Central memory CD8-positive, alpha-beta T cell (primary cell): Measurements from ENCODE around the gene TMEM131.
"Not testable (repeated sequence)": the region's sequence is repeated elsewhere in the genome, so short reads cannot be mapped to it uniquely, and the experiment has no call there.

Experiments used
- ATAC-seq: fragments of 150-1000 bp; cut with Tn5 transposase; replicated peaks from 2 replicates; pipeline ENCODE4 v1.10.0; 2022; ENCODE audit warnings: mild to moderate bottlenecking, moderate FRiP score, moderate number of reproducible peaks; ENCODE audit not compliant: poor library complexity, severe bottlenecking; ENCODE audit errors: extremely low read depth
- DNase-seq, 2 donors: peaks; one replicate each; pipeline ENCODE4 v3.0.0; 2021; ENCODE audit warnings: low spot score in 2 of 2
- H3K27ac Mint-ChIP-seq: one replicate; pipeline ENCODE4 v1.8.0; 2022; ENCODE audit warnings: low read depth, mild to moderate bottlenecking, moderate library complexity, mixed read lengths
- H3K27me3 Mint-ChIP-seq: one replicate; pipeline ENCODE4 v1.8.0; 2022; ENCODE audit warnings: mixed read lengths
- H3K36me3 Mint-ChIP-seq: one replicate; pipeline ENCODE4 v1.8.0; 2022; ENCODE audit warnings: mild to moderate bottlenecking, moderate library complexity, mixed read lengths; ENCODE audit not compliant: insufficient read depth
- H3K4me1 Mint-ChIP-seq: one replicate; pipeline ENCODE4 v1.8.0; 2022; ENCODE audit warnings: mixed read lengths
- H3K4me3 Mint-ChIP-seq: one replicate; pipeline ENCODE4 v1.8.0; 2022; ENCODE audit warnings: mild to moderate bottlenecking, moderate library complexity, mixed read lengths
- H3K9me3 Mint-ChIP-seq: one replicate; pipeline ENCODE4 v1.8.0; 2022; ENCODE audit warnings: mixed read lengths

Gene TMEM131

GRCh38 chr2:97931118-97931857 is 64.5 kb downstream of the TMEM131 start:
- H3K4me3 Mint-ChIP-seq = no peak overlapping the region
- H3K27ac Mint-ChIP-seq = peak overlapping the region; percentile 49

GRCh38 chr2:97928591-97928990 is 67.2 kb downstream of the TMEM131 start:
- no peak for ATAC-seq
- Mint-ChIP-seq H3K27me3 (no peaks in the 10 kb centered on the region), H3K4me3 (no peak overlapping the region), H3K27ac (no peak overlapping the region), H3K9me3 (no peaks in the 10 kb centered on the region), H3K36me3 (peaks cover 2% of the 10 kb centered on the region), H3K4me1 (peaks cover 51% of the 10 kb centered on the region)
- DNase-seq = no peak

More at GRCh38 chr2:97931118-97931857, 64.5 kb downstream of the TMEM131 start:
- Mint-ChIP-seq H3K36me3 (no peaks in the 10 kb centered on the region), H3K27me3 (no peaks in the 10 kb centered on the region), H3K4me1 (peaks cover 76% of the 10 kb centered on the region), H3K9me3 (no peaks in the 10 kb centered on the region)
- DNase-seq = no peak
- no peak for ATAC-seq

- Mint-ChIP-seq H3K4me1 (peaks cover 45% of the 10 kb centered on the region), H3K27ac (no peak overlapping the region), H3K4me3 (no peak overlapping the region), H3K27me3 (no peaks in the 10 kb centered on the region), H3K36me3 (peaks cover 9% of the 10 kb centered on the region), H3K9me3 (no peaks in the 10 kb centered on the region)
- DNase-seq = no peak
- ATAC-seq = no peak
Observed at GRCh38 chr2:97926946-97927345, 68.8 kb downstream of the TMEM131 start.

- H3K36me3 Mint-ChIP-seq = peaks cover 13% of the 10 kb centered on the region
- no peaks in the 10 kb centered on the region for H3K27me3 Mint-ChIP-seq
- H3K27ac Mint-ChIP-seq = no peak overlapping the region
- no peak for ATAC-seq
- H3K4me1 Mint-ChIP-seq = peaks cover 35% of the 10 kb centered on the region
- no peaks in the 10 kb centered on the region for H3K9me3 Mint-ChIP-seq
- no peak overlapping the region for H3K4me3 Mint-ChIP-seq
- no peak for DNase-seq
Observed at GRCh38 chr2:97924194-97924593, 71.6 kb downstream of the TMEM131 start.

- Mint-ChIP-seq H3K27ac (no peak overlapping the region), H3K27me3 (no peaks in the 10 kb centered on the region), H3K9me3 (no peaks in the 10 kb centered on the region), H3K36me3 (peaks cover 15% of the 10 kb centered on the region), H3K4me1 (peaks cover 39% of the 10 kb centered on the region), H3K4me3 (no peak overlapping the region)
- no peak for ATAC-seq
- DNase-seq = no peak
Observed at GRCh38 chr2:97919858-97920257, 75.9 kb downstream of the TMEM131 start.

GRCh38 chr2:97918818-97919217 is 76.9 kb downstream of the TMEM131 start:
- Mint-ChIP-seq H3K4me1 (peaks cover 47% of the 10 kb centered on the region), H3K4me3 (no peak overlapping the region), H3K36me3 (peaks cover 15% of the 10 kb centered on the region)

GRCh38 chr2:97917668-97918067 is 78.1 kb downstream of the TMEM131 start:
- peaks cover 51% of the 10 kb centered on the region for H3K4me1 Mint-ChIP-seq
- H3K4me3 Mint-ChIP-seq, H3K9me3 Mint-ChIP-seq: not testable (repeated sequence)

More at GRCh38 chr2:97918818-97919217, 76.9 kb downstream of the TMEM131 start:
- no peaks in the 10 kb centered on the region for H3K27me3 Mint-ChIP-seq
- no peak for ATAC-seq
- DNase-seq = no peak
- H3K9me3 Mint-ChIP-seq = no peaks in the 10 kb centered on the region
- no peak overlapping the region for H3K27ac Mint-ChIP-seq

GRCh38 chr2:97914691-97915213 is 81.0 kb downstream of the TMEM131 start:
- no peaks in the 10 kb centered on the region for H3K27me3 Mint-ChIP-seq
- DNase-seq = no peak
- no peaks in the 10 kb centered on the region for H3K9me3 Mint-ChIP-seq
- H3K4me3 Mint-ChIP-seq = no peak overlapping the region
- no peak for ATAC-seq
- H3K27ac Mint-ChIP-seq = no peak overlapping the region
- peaks cover 2% of the 10 kb centered on the region for H3K36me3 Mint-ChIP-seq
- H3K4me1 Mint-ChIP-seq = peaks cover 53% of the 10 kb centered on the region

More at GRCh38 chr2:97917668-97918067, 78.1 kb downstream of the TMEM131 start:
- not testable (repeated sequence) for H3K27me3 Mint-ChIP-seq, ATAC-seq, H3K27ac Mint-ChIP-seq, H3K36me3 Mint-ChIP-seq, DNase-seq

- Mint-ChIP-seq H3K27ac (no peak overlapping the region), H3K27me3 (no peaks in the 10 kb centered on the region), H3K9me3 (no peaks in the 10 kb centered on the region), H3K4me1 (peaks cover 58% of the 10 kb centered on the region), H3K36me3 (peaks cover 4% of the 10 kb centered on the region), H3K4me3 (no peak overlapping the region)
- DNase-seq (no peak), ATAC-seq (no peak)
Observed at GRCh38 chr2:97913846-97914245, 81.9 kb downstream of the TMEM131 start.

GRCh38 chr2:97911922-97912575 is 83.7 kb downstream of the TMEM131 start:
- ATAC-seq = no peak
- Mint-ChIP-seq H3K4me3 (no peak overlapping the region), H3K9me3 (no peaks in the 10 kb centered on the region), H3K4me1 (peaks cover 53% of the 10 kb centered on the region), H3K27ac (no peak overlapping the region), H3K27me3 (no peaks in the 10 kb centered on the region), H3K36me3 (peaks cover 4% of the 10 kb centered on the region)
- DNase-seq = no peak

GRCh38 chr2:97911206-97911921 is 84.4 kb downstream of the TMEM131 start:
- no peak overlapping the region for H3K27ac Mint-ChIP-seq
- no peaks in the 10 kb centered on the region for H3K9me3 Mint-ChIP-seq
- H3K4me1 Mint-ChIP-seq = peaks cover 52% of the 10 kb centered on the region
- no peak overlapping the region for H3K4me3 Mint-ChIP-seq
- ATAC-seq = no peak
- DNase-seq = no peak
- H3K36me3 Mint-ChIP-seq = peaks cover 8% of the 10 kb centered on the region
- no peaks in the 10 kb centered on the region for H3K27me3 Mint-ChIP-seq

- Mint-ChIP-seq H3K27ac (no peak overlapping the region), H3K36me3 (peaks cover 6% of the 10 kb centered on the region), H3K4me3 (no peak overlapping the region), H3K9me3 (no peaks in the 10 kb centered on the region), H3K4me1 (peaks cover 48% of the 10 kb centered on the region), H3K27me3 (no peaks in the 10 kb centered on the region)
- no peak for DNase-seq
- no peak for ATAC-seq
Observed at GRCh38 chr2:97910403-97911205, 85.1 kb downstream of the TMEM131 start.
